Measurements from ENCODE around the gene PCED1B. TPM values are rescaled to one million over a fixed set of nuclear protein-coding genes. Genes with fewer than 3 reads are reported as not detected.
"Not testable (repeated sequence)": the region's sequence is repeated elsewhere in the genome, so short reads cannot be mapped to it uniquely, and the experiment has no call there.

Gene PCED1B
- total RNA-seq, 1 donor from 2014 or later: 0.41 TPM

DNA sequence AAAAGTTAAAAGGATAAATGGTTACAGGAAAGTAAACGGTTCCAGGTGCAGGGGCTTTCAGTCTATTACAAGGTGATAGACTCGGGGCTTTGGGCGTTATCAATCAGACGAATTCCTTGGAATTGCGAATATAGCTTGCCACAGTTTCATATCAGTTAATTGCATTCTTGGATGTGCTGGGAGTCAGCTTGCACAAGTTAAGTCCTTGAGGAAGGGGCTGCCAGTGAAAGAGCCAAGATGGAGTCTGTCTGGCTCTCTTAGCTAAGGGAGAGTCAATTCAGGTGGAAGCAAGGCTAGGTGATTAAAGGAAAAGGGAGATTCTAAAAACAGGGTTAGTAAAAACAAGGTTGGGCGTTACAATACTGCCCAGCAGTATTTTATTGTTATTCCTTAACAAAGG lies 121.8 kb downstream of the PCED1B start:
- not testable (repeated sequence) for FAIRE-seq

DNA sequence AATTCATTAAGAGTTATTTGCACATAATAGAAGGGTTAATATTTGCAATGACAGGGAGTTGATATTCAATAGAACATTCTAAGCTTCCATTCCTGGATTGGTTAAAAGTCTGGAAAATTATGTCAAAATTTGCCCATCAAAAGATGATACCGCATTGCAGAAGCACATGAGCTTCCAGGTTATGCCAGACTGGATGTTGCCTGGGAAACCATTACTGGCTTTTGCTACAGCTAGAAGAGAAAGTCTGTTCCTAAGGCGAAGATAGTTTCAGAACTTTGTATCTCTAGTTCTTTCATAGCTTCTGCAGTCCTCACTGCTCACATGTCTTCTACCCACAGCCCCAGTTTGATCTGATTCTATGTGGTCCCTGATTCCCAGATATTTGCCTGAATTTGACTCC lies 122.8 kb downstream of the PCED1B start:
- FAIRE-seq (no peak), DNase-seq (ENCODE audit: low spot score in 2 of 2) (no peak)

More for the DNA sequence above, 121.8 kb downstream of the PCED1B start:
- not testable (repeated sequence) for DNase-seq (ENCODE audit: low spot score in 2 of 2)

DNA sequence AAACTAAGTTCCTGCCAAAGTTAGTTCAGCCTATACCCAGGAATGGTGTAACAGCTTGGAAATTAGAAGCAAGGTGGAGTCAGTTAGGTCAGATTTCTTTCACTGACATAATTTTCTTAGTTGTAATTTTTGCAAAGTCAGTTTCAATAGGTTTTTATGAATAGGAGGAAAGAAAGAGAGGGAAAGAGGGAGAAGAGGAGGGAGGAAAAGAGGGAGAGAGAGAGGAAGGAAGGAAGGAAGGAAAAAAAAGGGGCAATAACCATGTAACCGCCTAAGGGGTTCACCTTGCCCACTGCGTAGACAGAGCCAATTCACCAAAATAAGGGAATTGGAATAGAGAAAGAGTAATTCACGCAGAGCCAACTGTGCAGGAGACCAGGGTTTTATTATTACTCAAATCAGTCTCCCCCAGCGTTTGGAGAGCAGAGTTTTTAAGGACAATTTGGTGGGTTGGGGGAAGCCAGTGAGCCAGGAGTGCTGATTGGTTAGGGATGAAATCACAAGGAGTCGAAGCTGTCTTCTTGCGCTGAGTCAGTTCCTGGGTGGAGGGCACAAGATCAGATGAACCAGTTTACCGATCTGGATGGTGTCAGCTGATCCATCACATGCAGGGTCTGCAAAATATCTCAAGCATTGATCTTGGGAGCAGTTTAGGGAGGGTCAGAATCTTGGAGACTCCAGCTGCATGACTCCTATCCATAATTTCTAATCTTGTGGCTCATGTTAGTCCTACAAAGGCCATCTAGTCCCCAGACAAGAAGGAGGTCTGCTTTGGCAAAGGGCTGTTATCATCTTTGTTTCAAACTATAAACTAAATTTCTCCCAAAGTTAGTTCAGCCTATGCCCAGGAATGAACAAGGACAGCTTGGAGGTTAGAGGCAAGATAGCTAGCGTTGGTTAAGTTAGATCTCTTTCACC lies 126.4 kb downstream of the PCED1B start:
- FAIRE-seq (no peak), DNase-seq (ENCODE audit: low spot score in 2 of 2) (no peak)

DNA sequence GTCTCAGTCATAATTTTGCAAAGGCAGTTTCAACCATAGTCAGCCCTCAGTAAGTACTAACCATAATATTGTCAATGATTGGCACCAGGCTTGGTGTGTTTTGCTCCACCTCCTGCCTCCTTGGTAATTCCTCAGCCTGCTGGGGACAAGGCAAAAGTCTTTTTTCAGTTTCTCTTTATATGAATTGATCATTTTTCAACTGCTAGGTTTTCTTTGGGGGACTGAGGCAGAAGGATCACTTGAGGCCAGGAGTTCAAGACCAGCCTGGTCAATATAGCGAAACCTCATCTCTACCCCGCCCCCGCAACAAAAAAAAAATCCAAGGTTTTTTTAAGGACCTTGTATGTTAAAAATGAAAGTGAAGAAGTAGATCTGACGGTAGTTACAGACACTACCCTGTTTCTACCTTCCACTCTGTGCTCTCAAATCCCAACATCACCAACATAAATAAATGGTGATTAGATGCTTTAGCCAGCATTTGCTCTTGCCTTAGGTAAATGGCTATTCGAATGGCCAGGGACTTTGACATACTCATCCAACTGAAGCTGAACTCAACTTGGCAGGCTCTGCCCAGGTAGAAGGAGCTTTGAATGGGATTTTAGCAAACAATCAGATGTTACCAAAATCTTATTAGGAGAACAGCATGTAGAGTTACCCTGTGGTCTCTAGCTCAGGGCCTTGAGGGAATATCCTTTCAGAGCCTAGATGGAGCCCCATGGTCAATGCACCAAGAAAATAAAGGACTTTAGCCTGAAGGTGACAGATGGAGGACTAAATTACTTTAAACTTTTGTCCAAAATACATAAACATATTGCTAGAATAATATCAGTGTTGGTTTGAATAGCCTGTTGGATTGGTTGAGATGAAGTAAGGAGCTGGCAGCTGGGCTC lies 127.3 kb downstream of the PCED1B start:
- FAIRE-seq: no peak
- no peak for DNase-seq (ENCODE audit: low spot score in 2 of 2)

DNA sequence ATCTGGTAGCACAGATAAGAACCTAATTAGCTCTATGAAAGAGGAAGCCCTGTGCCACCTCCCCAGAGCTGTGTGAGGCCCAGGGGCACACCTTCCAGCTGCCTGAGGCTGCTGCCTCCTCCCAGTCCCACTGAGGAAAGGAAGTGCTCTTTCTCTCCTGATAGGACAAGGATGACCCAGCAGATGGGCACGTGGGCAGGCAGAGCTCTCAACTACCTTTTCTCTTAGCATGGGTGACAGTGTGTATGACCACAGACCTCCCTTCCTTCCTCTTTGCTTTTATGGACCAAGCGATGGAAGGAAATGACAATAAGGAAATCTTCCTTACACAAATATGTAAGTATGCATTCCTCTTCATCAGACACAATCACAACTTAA lies 127.9 kb downstream of the PCED1B start:
- DNase-seq (ENCODE audit: low spot score in 2 of 2) (no peak), FAIRE-seq (no peak)

DNA sequence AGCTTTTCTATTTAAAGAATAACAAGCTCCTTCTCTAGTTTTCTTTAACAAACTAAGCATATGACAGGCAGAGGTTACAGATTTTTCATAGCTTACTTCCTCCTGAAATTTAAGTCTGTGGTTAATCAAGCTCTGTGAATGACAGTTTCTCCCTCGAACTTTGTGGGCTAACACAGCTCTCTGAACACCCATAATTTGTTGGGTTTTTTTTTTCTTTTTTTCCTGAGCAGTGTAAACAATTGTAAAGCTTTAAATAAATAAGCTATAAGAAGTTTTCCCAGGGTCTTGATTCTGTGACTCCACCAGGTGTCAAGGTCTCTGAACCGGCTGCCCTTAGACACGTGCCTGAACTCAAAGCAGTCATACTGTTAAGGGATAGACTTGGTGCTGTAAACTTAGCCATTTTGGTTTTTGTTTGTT lies 128.4 kb downstream of the PCED1B start:
- no peak for FAIRE-seq

DNA sequence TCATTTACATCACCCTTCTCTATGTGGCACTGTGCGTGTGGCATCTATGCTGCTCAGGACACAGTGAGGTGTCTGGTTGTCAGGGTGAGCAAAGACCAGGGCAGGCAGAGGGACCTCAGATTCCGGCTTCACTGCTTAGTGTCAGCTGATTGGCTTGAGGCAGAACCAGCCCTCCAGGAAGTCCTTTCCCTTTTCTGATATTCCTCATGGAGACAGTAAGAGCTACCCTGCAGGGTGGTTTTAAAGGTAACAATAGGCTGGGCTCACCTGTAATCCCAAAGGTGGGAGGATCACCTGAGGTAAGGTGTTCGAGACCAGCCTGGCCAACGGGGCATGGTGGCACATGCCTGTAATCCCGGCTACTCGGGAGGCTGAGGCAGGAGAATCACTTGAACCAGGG lies 129.6 kb downstream of the PCED1B start:
- FAIRE-seq (no peak), DNase-seq (ENCODE audit: low spot score in 2 of 2) (no peak)

More for the DNA sequence above, 128.4 kb downstream of the PCED1B start:
- no peak for DNase-seq (ENCODE audit: low spot score in 2 of 2)

DNA sequence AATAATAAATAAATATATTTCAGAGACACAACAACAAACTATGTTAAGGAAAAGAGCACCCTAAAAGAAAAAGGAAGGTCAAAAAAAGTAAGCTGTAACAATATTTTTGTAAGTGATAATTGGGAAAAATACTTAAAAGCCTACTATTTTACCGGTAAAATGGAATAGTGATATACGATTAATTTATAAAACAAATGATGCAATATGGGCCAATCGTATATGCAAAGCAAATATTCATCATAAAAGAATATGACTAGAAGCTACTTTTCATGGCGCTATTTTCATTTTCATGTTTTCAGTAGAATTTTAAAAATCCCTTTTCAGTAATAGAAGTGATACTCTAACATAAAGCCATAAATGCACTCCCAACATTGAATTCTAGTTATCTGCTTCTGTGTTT lies 131.4 kb downstream of the PCED1B start:
- DNase-seq (ENCODE audit: low spot score in 2 of 2) (no peak), FAIRE-seq (no peak)

DNA sequence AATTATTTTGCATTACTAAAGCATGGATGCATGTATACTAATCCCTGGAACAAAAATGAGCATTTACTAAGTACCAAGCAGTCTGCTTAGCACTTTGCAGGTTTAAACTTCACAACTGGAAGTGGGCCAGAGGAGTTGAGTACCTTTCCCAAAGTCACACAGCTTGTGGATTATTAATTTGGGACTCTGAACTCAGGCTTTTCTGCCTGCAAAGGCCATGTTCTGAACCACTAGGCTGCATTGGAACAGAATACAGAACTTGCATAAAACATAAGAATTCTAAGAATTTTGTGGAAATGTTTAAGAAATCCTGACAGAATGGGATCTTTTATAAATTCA lies 133.2 kb downstream of the PCED1B start:
- FAIRE-seq (no peak), DNase-seq (ENCODE audit: low spot score in 2 of 2) (no peak)

DNA sequence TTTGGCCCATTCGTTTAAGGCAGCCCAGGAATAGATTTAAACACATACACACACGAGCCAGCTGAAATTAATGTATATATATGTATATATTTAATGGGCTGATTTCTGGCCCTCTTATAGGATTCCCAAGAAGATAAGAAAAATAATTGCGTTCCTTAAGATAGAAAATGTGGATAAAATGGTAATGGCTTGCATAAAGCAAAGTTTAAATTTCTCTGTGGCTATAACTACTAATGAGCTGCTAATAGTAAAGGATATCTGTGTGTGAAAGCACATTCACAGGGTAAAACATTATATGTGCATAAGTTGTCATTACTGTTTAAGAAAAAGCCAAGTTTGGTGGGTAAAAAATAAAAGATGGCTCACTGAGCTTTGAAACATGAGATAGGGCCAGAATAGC lies 134.0 kb downstream of the PCED1B start:
- no peak for FAIRE-seq
- no peak for DNase-seq (ENCODE audit: low spot score in 2 of 2)

DNA sequence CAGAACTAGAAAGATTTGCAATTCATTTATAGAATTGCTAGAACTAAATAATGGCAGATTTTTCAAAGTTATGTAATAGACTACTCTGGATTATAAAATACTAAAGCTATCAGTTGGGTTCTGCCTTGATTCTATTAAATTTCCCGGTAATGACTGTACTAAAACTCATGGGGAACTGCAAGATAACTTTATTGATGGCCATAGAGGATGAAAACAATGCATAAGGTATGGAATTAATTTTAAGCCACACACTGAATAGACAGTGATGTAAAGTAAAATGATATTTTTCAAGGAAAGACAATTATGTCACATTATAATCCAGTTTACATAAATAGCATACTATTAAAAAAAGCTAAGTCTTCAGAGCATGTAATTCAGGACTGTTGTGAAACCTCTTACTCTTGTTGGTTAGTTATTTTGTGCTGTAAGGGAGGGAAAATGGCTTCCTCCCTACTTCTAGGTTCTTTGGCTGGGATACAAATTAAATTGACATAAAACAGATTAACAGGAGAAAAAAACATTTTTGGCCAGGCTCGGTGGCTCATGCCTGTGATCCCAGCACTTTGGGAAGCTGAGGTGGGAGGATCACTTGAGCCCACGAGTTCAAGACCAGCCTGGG lies 134.7 kb downstream of the PCED1B start:
- FAIRE-seq (no peak), DNase-seq (ENCODE audit: low spot score in 2 of 2) (no peak)

DNA sequence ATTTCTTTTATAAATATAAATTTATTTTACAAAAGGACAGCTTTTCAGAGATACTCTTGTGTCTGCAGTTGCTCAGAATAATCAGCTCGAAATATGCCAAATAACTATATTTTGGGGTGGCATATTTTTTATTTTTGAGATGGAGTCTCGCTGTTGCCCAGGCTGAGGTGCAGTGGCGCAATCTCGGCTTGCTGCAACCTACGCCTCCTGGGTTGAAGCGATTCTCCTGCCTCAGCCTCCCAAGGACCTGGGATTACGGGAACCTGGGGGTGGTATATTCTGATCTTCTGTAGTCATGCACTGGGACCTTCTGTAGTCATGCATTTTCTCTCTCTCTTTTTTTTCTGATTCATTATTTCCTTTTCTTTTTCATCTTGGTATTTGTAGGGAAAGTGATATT lies 135.3 kb downstream of the PCED1B start:
- no peak for FAIRE-seq

DNA sequence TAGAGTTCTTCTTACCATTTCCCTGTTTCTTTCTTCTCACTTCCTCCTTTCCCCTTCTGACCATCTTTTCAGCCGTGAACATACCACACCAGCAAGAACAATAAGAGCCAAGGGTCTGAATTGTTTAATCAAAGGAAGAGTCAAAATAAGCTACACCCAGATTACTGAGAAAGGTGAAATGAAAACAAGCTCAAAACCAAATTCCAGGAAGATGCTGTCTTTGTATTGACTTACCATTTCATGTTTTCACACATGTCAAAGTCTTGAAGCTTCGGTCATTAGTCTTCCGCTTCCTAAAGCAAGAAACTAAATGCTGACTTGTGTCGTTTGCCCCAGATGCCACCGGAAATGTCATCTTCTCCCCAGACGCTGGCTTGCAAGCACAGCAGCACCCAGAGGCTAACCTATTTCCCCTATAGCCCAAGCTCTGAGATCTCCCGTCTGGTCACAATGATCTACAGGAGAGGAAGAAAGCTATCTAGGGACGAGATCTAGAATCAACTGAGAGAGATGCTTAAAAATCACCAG lies 136.8 kb downstream of the PCED1B start:
- FAIRE-seq (no peak), DNase-seq (ENCODE audit: low spot score in 2 of 2) (no peak)

More for the DNA sequence above, 135.3 kb downstream of the PCED1B start:
- no peak for DNase-seq (ENCODE audit: low spot score in 2 of 2)

DNA sequence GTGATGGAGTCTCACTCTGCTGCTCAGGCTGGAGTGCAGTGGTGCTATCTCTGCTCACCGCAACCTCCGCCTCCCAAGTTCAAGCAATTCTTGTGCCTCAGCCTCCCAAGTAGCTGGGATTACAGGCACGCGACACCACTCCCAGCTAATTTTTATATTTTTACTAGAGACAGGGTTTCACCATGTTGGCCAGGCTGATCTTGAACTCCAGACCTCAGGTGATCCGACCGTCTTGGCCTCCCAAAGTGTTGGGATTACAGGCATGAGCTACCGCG lies 138.1 kb downstream of the PCED1B start:
- DNase-seq (ENCODE audit: low spot score in 2 of 2); FAIRE-seq: not testable (repeated sequence)

DNA sequence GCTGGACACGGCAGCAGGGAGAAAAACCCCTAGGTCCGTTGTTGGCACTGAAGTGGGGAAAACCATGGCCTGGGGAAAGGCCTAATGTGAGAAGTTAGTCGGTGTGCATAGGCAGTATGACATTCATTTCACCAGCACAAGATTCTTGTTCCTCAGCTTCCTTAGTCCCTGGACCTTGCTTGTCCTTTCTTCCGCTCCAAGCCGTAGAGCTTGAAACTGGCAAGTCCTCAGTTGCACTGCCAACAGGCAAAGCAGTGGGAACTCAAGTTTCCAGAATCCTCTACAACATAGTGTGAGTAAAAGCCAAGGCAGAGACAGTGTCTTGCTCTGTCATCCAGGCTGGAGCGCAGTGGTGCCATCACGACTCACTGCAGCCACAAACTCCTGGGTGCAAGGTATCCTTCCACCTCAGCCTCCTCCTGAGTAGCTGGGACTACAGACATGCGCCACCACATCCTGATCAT lies 138.8 kb downstream of the PCED1B start:
- DNase-seq (ENCODE audit: low spot score in 2 of 2) (no peak), FAIRE-seq (no peak)

DNA sequence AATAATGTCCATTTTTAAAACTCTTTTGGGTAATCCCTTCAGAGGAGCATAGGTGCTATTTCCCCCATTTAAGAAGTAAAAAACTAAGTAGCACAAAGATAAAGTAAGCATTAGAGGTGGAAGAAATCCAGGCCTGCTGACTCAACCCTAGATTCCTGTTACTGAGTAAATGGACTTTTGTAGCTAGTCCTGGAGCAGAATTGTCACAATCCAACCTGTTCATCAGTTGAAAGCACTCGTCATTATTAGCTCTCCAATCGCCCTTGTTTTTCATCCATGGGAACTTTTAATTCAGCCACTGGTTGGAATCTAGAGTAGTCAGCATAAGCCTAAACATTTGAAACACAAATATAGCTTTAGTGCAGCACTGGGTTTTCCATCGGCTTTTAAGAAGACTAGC lies 139.8 kb downstream of the PCED1B start:
- FAIRE-seq: no peak
- no peak for DNase-seq (ENCODE audit: low spot score in 2 of 2)

DNA sequence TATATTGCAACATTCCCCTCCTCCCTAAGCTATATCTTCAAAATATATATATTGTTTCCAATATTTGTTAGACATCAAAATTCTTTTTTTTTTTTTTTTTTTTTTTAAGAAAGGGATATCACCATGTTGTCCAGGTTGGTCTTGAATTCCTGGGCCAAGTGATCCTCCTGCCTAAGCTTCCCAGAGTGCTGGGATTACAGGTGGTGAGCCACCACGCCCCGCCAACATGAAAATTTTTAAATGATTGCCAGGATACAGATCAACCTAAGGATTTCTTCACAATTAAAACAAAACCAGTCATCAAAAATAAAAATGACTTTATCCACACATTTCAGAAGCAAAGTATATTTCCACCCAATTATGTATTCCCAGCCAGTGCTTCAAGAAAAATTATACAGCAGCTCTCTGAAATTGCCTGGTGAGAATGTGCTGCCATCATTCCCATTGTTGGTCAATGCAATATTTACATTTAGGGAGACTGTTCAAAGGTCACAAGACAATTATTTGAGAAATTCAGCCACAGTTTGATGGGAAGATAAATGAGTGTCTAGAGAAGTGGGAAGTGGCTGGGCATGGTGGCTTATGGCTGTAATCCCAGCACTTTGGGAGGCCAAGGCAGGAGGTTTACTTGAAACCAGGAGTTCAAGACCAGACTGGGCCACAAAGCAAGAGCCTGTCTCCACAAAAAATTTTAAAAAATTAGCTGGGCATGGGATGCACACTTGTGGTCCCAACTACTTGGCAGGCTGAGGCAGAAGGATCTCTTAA lies 142.0 kb downstream of the PCED1B start:
- DNase-seq (ENCODE audit: low spot score in 2 of 2) (no peak), FAIRE-seq (no peak)

DNA sequence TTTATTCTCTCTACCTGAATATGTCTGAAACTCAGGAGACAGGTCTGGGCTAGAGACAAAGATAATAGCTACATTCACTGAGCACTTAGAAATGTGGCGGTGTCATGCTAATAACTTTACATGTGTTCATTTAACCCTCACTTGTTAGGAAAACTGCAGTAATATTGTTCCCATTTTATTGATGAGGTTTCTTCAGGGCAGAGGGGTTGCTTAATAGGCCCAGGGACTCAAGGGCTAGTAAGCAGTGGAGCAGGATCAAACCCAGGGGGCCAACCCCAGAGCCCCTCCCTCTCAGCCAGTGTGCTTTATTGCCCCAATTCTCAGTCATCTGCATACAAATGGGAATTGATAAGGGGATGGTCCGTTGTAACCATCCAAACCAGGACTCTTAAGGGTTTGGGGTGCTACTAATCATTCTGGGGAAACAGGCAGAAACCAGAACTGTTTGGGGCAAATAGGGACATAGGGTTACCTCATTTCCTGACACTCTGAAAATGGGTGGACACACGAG lies 143.2 kb downstream of the PCED1B start:
- no peak for FAIRE-seq
- no peak for DNase-seq (ENCODE audit: low spot score in 2 of 2)

DNA sequence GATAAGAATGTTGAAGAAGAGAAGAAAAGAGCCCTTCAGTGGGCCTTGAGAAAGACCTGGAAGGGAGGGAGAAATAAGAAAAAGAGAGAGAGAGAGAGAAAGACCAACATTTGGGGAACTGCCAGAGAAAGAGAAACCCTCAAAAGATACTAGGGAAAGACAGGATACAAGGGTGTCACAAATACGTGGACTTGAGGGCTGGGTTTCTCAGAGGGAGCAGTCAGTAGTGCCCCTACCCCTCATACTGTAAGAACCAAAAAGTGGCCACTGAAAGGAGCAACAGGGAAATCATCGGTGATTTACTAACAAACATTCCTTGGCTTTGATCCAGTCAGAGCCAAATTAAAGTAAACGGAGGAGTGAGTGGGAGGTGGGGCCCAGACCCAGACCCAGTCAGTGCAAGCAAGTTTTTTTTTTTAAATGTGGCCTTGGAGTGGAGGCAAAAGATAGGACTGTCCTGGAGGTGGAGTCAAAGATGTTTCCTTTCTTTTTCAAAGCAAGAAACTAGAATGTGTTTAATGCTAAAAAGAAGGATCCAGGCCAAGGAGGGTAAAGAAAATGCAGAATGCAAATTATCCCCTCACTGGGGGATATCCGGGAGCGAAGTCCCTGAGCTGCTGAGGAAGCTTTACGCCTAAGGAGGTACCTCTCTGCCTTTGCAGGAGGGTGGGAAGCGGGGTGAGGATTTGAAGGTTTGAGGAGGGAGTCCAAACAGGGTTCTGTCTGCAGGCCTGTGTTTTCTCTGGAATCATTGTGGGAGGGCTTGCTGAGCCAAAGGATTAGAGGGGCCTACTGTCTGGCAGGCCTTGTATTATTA lies 143.8 kb downstream of the PCED1B start:
- DNase-seq (ENCODE audit: low spot score in 2 of 2) (no peak), FAIRE-seq (no peak)
